Fibroblast of gingiva (primary cell): Measurements from ENCODE around the gene NNMT.
A peak's percentile ranks its signal among the peaks of the same experiment; 100 is the strongest.

Experiments used
- DNase-seq: peaks from one replicate; pipeline ENCODE4 v3.0.0-alpha.2; 2011; ENCODE audit warnings: low read depth

NNMT gene

GRCh38 chr11:114295676-114296604 is at the start of gene NNMT:
NNMT (plus strand) TSS chr11:114296399; CDS start chr11:114296557, 158 bp downstream.
- DNase-seq, result peak; percentile 99

GRCh38 chr11:114247070-114247789 is 49.0 kb upstream of the NNMT start:
- no peak for DNase-seq

- DNase-seq, result no peak
Observed at GRCh38 chr11:114250180-114250579, 46.0 kb upstream of the NNMT start.

GRCh38 chr11:114250993-114251814 is 45.0 kb upstream of the NNMT start:
- no peak for DNase-seq

DNA sequence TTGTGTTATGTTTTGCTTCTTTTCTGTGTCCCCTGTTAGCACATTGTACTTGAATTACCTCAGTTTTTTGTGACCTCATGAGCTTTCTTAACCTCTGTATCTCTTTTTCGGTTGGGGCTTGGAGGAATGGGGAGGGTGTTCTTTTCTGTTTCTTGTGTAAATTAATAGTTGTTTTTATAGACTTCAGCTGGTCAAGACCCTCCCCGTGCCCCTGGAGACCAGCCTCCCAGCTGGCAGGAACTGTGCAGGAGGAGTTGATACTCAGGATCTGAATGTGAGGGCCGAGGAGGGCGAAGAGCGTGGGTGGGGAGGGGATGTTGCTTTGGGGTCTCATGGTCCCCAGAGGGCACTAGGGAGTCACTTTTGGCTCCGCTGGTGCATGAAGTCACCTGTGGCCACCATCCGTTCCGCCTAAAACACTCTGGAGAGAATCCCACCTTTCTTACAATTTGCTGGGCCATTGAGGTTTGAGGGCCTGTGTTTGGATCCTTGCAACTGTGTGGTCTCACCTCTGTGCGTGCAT is 44.3 kb upstream of the NNMT start:
- DNase-seq, result no peak

DNA sequence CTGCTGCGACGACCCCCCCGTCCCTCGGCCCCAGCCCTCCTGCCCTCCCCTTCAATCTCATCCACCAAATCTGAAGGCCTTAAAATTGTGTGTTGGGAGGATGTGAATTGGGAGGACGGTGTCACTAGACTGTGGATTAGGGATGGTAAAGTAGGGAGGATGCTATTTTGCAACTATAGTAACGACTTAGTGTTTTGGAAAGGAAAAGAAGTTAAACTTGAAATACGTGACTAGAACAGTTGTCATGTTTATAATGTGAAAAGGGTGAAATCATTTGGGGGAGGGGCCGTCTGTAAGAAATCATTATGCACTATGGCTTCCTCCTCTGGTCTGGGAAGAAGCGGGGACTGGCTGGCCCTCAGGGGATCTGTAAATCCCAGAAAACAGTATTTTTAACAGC is 43.4 kb upstream of the NNMT start:
- no peak for DNase-seq

GRCh38 chr11:114253771-114254170 is 42.4 kb upstream of the NNMT start:
- no peak for DNase-seq

DNA sequence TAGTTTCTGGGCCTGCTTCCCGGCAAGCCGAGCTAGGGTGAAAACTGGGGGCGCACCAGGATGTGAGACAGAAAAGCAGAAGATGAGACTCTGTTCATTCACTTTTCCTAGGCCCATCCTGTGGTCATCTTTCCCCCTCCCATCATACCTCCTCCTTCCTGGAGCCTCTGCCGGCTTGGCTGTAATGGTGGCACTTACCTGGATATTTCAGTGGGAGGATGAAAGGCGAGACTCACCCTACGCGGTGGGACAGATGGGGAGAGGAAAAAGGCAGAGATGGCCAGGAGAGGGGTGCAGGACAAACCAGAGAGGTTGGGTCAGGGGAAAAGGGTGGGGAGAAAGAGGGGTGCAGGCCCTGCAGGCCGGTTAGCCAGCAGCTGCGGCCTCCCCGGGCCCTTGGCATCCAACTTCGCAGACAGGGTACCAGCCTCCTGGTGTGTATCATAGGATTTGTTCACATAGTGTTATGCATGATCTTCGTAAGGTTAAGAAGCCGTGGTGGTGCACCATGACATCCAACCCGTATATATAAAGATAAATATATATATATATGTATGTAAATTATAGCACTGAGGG is 41.5 kb upstream of the NNMT start:
- DNase-seq, result no peak

GRCh38 chr11:114255289-114255688 is 40.9 kb upstream of the NNMT start:
- no peak for DNase-seq

DNA sequence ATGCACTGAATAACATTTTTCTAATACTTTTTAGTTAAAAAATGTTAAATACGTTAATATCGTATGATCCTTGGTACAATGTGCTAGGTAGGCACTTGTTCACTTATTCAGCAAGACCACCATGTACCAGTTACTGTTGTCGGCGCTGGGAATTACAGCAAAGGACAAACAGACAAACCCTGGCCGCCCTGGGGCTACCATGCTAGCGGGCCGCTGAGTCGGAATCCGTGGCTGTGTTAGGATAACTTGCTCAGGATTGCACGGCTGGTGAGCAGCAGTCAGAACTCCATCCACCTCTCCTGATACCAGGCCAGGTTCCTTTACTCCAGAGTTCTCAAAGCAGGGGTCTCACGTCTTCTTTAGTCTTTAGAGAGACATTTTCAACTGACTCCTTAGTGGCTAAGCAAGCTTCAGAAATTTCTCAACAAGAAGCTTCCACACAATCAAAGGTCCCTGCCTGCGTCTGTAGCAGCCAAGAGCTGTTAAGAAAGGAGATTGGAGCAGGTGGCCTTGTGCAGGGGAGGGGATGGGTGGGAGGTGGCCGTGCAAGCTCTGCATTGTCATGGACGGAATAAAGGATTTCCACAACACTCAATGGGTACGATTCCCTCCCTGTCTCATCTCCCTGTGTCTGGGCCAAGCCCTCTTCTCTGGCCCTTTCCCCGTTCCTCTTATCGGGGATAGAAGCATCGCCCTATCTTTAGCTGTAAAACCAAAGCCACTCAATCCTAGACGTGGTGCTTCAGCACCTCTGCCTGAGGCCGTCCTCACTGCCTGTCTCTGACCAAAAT is 39.8 kb upstream of the NNMT start:
- no peak for DNase-seq

GRCh38 chr11:114256967-114257286 is 39.3 kb upstream of the NNMT start:
- no peak for DNase-seq

- DNase-seq, result peak; percentile 57
Observed at GRCh38 chr11:114257621-114258558, 38.3 kb upstream of the NNMT start.

GRCh38 chr11:114258696-114259095 is 37.5 kb upstream of the NNMT start:
- DNase-seq, result no peak

GRCh38 chr11:114259124-114259526 is 37.1 kb upstream of the NNMT start:
- DNase-seq, result no peak

DNA sequence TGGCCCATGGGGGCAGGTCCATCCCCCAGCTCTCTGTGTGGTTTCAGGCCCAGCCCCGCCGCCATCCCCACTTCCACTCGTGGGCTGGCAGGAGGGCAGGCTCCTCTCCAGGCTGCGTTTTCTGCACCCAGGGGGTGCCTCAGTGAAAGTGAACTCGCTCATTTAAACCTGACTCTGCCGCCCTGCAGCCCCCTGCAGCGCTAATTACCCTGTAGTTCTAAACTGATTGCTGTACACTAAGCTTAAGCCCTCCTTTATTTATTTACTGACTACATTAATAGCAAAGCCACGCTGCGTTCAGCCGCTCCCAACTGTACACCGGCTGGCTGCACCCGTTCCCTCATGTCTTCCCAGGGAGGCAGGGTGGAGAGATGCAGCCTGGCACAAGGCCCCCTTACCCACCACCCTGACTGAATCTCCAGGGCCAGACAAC is 36.6 kb upstream of the NNMT start:
- DNase-seq, result no peak

DNA sequence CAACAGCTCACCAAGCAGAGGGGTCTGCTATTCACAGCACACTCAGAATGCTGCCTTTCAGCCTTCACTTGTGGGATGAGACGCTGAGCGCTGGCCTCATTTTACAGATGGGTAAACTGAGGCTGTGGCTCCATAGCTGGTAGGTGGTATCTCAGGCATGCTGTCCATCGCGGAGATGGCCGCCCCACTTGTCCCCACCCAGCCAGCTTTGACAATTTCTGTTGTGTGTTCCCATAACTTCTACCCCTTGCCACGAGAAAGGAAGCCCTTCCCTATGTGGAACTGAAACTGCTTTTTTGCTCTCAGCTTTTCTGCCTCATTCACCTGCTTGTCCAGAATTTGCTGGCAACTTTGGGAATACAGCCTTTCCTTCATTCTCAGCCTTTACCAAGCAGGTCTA is 36.1 kb upstream of the NNMT start:
- DNase-seq, result no peak

DNA sequence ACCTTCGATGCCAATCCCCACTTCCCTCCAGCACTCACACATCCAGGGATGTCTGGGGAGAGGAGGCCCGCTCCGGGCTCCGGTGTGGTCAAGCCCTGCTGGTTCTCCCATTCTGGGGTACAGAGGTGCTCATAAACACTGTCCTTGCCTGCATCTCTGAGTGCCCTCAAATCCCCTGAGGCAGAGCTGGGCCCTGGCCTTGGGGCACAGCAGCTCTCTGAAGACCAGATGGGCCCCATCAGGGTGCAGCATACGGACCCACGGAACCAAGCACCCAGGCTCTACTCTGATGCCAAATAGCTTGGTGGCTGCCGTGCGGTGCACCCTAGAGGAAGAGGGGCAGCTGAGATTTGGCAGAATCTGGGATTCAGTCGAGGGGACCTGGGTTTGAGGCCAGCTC is 35.7 kb upstream of the NNMT start:
- DNase-seq, result no peak

DNA sequence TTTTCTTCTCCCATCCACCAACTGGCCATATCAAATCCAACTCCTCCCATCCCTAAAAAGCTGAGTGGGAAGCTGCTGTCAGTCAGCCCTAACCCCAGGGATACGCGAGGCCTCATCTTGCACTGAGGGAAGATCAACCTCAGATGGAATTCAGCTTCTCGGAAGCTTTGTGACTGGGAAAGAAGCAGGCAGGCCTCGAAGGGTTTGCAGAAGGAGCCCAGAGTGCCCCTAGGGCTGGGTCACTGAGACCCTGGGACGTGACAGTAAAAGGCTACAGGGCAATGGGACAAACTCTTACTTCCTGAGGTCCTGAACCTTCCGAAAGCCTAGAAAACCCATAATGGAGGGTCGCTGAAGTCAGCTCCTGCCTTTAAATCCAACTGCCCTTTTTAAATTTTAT is 34.4 kb upstream of the NNMT start:
- no peak for DNase-seq

DNA sequence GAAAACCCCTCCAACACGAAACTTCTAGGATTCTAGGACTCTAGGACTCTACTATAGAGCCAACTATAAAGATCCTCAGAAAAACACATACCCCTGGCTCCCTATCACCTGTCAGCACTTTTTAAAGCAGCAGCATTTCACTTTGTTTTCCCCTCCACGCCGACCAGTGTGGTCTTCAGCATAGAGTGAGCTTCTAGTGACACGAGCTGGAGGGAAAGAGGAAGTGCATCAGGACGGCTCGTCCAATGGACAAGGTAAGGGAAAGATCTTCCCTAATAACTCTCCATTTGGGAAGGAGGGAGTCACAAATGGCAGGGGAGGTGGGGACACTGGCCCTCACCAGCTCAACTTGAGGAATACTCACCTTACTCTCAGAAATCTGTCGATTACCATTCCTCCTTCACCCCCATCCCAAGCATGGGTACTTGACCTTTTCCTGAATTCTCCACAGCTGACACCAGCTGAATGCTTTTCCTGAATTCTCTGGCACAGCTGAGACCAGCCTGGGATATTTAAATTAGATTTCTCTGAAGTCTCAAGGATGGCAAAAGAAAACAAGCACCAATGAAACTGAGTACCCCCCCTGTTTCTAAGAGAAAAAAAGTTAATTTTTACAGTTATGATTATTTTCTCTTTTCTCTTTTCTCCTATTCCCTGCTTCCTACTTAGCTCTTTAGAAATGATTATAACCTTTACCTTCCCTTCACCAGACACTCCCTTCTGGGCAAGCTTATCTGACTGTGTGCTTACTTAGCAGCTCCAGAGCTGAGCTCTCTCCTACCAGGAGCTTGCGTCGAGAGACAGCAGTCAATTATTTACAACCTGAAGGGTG is 33.3 kb upstream of the NNMT start:
- peak; percentile 52 for DNase-seq
